Progenitor cell of endocrine pancreas (in vitro differentiated cells): ENCODE data around the gene OTP. TPM values are rescaled to one million over a fixed set of nuclear protein-coding genes. Genes with fewer than 3 reads are reported as not detected.

ENCODE experiments used
- DNase-seq: peaks from one replicate; pipeline ENCODE4 v3.0.0; 2021; ENCODE audit warnings: low spot score; ENCODE audit not compliant: unreplicated experiment
- H3K27ac Mint-ChIP-seq: 2 replicates; pipeline ENCODE4 v1.8.0; 2021; ENCODE audit warnings: mild to moderate bottlenecking, moderate library complexity, mixed read lengths
- H3K27me3 Mint-ChIP-seq: 2 replicates; pipeline ENCODE4 v1.8.0; 2021; ENCODE audit warnings: mixed read lengths
- H3K36me3 Mint-ChIP-seq: 2 replicates; pipeline ENCODE4 v1.8.0; 2022; ENCODE audit warnings: mixed read lengths; ENCODE audit not compliant: insufficient read depth
- H3K4me1 Mint-ChIP-seq: 2 replicates; pipeline ENCODE4 v1.8.0; 2021; ENCODE audit warnings: low read depth, mixed read lengths
- H3K4me3 Mint-ChIP-seq: 2 replicates; pipeline ENCODE4 v1.8.0; 2021; ENCODE audit warnings: low read depth, mild to moderate bottlenecking, moderate library complexity, mixed read lengths
- H3K9me3 Mint-ChIP-seq: 2 replicates; pipeline ENCODE4 v1.8.0; 2021; ENCODE audit warnings: low read depth, mixed read lengths
- total RNA-seq: library from RNA; stranded (reverse); gene quantifications from 2 replicates; pipeline ENCODE4 v1.2.1, GENCODE V29; 2021
- TF ChIP-seq, protein P1 (sequence below): fragments of 200-600 bp; sonication (generic); IDR thresholded peaks from one replicate; pipeline ENCODE4 v1.5.0; 2021; ENCODE audit warnings: antibody characterized with exemption, mild to moderate bottlenecking; ENCODE audit not compliant: unreplicated experiment

OTP gene
- total RNA-seq, 1 donor from 2014 or later = not detected

DNA sequence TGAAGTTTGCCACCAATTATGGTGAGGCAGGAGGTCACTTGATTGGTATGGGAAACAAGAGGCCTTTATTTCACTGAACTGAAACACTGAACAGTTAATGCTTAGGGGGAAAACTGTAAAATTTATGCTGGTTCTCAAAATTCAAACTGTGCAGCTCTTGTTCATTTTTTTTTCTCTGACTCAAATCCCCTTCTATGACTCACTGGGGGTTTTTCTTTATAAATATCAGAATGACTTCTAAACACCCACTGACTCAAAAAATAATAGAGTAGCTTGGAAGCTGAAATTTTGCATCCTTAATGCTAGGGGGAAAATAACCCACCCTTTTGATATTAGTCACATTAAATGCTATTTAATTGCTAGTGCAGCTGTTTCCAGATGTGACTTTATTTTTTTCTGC, 24.1 kb upstream of the OTP start:
- TF ChIP-seq, protein P1, sequence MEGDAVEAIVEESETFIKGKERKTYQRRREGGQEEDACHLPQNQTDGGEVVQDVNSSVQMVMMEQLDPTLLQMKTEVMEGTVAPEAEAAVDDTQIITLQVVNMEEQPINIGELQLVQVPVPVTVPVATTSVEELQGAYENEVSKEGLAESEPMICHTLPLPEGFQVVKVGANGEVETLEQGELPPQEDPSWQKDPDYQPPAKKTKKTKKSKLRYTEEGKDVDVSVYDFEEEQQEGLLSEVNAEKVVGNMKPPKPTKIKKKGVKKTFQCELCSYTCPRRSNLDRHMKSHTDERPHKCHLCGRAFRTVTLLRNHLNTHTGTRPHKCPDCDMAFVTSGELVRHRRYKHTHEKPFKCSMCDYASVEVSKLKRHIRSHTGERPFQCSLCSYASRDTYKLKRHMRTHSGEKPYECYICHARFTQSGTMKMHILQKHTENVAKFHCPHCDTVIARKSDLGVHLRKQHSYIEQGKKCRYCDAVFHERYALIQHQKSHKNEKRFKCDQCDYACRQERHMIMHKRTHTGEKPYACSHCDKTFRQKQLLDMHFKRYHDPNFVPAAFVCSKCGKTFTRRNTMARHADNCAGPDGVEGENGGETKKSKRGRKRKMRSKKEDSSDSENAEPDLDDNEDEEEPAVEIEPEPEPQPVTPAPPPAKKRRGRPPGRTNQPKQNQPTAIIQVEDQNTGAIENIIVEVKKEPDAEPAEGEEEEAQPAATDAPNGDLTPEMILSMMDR = no peak
- no peak overlapping the region for H3K27ac Mint-ChIP-seq
- peaks cover 19% of the 10 kb centered on the region for H3K27me3 Mint-ChIP-seq
- no peak overlapping the region for H3K4me3 Mint-ChIP-seq
- no peaks in the 10 kb centered on the region for H3K9me3 Mint-ChIP-seq
- DNase-seq = no peak
- H3K36me3 Mint-ChIP-seq = no peaks in the 10 kb centered on the region
- no peaks in the 10 kb centered on the region for H3K4me1 Mint-ChIP-seq

DNA sequence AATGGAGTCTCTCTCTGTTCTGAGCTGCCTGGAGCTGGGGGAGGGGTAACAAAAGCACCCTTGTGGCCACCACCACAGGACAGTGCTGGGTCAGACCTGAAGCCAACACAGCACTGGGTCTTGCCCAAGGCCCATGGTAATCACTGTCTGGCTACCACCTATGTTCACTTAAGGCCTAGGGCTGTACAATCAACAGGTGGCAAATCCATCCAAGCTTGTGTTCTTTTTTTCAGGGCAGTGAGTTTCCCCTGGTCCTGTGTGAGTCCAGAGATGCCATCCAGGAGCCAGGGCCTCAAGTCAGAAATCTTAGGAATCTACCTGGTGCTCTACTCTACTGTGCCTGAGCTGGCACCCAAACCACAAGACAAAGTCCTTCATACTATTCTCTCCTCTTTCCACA, 20.1 kb upstream of the OTP start:
- TF ChIP-seq, protein P1 = no peak
- no peak for DNase-seq
- H3K27ac Mint-ChIP-seq = no peak overlapping the region
- no peaks in the 10 kb centered on the region for H3K36me3 Mint-ChIP-seq
- H3K4me3 Mint-ChIP-seq = no peak overlapping the region
- no peaks in the 10 kb centered on the region for H3K4me1 Mint-ChIP-seq
- H3K27me3 Mint-ChIP-seq = peaks cover 49% of the 10 kb centered on the region
- no peaks in the 10 kb centered on the region for H3K9me3 Mint-ChIP-seq

- no peaks in the 10 kb centered on the region for H3K4me1 Mint-ChIP-seq
- no peak overlapping the region for H3K27ac Mint-ChIP-seq
- H3K36me3 Mint-ChIP-seq = no peaks in the 10 kb centered on the region
- peaks cover 91% of the 10 kb centered on the region for H3K27me3 Mint-ChIP-seq
- H3K9me3 Mint-ChIP-seq = no peaks in the 10 kb centered on the region
- TF ChIP-seq, protein P1 = no peak
- no peak overlapping the region for H3K4me3 Mint-ChIP-seq
- DNase-seq = no peak
Observed at GRCh38 chr5:77651343-77651742, 12.8 kb upstream of the OTP start.

GRCh38 chr5:77650686-77651085, 12.2 kb upstream of the OTP start:
- H3K4me3 Mint-ChIP-seq = no peak overlapping the region
- no peak overlapping the region for H3K27ac Mint-ChIP-seq
- H3K4me1 Mint-ChIP-seq = no peaks in the 10 kb centered on the region
- no peak for DNase-seq
- TF ChIP-seq, protein P1 = no peak
- H3K27me3 Mint-ChIP-seq = peaks cover 93% of the 10 kb centered on the region
- H3K9me3 Mint-ChIP-seq = no peaks in the 10 kb centered on the region
- H3K36me3 Mint-ChIP-seq = no peaks in the 10 kb centered on the region

DNA sequence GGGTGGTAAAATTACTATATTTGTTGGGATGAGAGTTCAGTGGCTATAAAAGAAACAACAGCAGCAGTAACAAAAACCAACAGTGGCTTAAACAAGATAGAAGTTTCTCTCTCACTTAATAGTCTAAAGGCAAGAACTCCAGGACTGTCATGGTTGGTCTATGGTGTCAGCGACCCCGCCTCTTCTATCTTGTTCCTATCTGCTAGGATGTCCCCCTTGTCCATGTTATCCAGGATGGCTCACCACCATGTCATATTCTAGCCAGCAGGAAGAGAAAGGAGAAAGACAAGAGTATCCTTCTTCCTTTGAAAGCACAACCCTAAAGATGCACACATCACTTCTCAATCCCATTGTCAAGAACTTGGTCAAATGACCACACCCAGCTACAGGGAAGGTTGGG, 11.3 kb upstream of the OTP start:
- Mint-ChIP-seq H3K27ac (no peak overlapping the region), H3K27me3 (peaks cover 95% of the 10 kb centered on the region), H3K4me3 (no peak overlapping the region), H3K36me3 (no peaks in the 10 kb centered on the region), H3K9me3 (no peaks in the 10 kb centered on the region), H3K4me1 (peaks cover 1% of the 10 kb centered on the region)
- DNase-seq = no peak
- TF ChIP-seq, protein P1 = no peak
